D341Med (cell line): ENCODE data around the gene TNKS2.
A peak's percentile ranks its signal among the peaks of the same experiment; 100 is the strongest.
"Not testable (repeated sequence)": the region's sequence is repeated elsewhere in the genome, so short reads cannot be mapped to it uniquely, and the experiment has no call there.

ENCODE experiments used
- DNase-seq: peaks from one replicate; pipeline ENCODE4 v3.0.0; 2012; ENCODE audit warnings: low spot score

The TNKS2 gene

DNA sequence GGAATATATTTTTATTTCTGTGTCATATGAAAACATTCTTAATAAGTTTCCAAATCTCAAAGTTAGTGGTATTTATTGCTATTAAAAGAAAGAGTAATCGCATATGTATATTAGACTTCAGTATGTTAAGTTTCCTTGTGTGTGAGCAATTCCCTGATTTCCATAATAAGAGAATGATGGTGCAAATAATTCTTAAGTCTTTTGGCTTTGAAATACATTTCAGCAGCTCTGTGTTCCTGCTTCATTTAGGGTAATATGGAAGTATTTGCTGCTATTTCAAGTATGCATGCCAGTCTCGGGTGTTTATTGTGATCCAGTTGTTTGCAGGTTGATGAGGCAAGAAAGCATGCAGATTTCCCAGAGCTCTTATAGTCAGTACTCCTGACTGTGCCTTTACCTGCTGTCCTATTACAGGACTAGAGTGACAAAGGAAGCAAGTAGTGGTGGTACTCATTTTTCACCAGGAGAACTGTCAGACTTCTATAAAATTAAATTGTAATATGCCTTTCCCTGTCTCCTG is 67.4 kb downstream of the TNKS2 start:
- DNase-seq, result no peak

- no peak for DNase-seq
These were observed 76.9 kb downstream of the TNKS2 start for GRCh38 chr10:91875156-91875555.

DNA sequence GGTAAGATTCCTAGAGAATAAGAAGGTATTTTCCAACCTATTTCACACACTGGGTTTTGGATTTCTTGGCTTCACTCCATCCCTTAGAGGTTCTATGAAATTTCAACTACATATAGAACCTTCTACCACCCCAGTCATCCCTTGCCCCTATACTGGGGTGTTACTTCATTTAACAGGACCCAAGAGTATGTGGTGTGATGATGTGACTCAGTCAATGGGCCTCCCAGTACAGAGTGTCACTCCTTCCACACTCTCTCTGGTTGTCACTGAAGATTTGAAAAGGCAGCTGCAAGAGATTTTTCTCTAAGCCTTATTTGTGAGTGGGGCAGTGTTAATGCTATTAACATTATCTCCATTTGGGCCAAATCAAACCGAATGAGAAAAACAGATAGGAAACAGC is 77.6 kb downstream of the TNKS2 start:
- DNase-seq, result no peak

GRCh38 chr10:91879515-91880170 is 81.4 kb downstream of the TNKS2 start:
- DNase-seq, result peak; percentile 60

GRCh38 chr10:91880310-91880709 is 82.1 kb downstream of the TNKS2 start:
- DNase-seq, result peak; percentile 43

DNA sequence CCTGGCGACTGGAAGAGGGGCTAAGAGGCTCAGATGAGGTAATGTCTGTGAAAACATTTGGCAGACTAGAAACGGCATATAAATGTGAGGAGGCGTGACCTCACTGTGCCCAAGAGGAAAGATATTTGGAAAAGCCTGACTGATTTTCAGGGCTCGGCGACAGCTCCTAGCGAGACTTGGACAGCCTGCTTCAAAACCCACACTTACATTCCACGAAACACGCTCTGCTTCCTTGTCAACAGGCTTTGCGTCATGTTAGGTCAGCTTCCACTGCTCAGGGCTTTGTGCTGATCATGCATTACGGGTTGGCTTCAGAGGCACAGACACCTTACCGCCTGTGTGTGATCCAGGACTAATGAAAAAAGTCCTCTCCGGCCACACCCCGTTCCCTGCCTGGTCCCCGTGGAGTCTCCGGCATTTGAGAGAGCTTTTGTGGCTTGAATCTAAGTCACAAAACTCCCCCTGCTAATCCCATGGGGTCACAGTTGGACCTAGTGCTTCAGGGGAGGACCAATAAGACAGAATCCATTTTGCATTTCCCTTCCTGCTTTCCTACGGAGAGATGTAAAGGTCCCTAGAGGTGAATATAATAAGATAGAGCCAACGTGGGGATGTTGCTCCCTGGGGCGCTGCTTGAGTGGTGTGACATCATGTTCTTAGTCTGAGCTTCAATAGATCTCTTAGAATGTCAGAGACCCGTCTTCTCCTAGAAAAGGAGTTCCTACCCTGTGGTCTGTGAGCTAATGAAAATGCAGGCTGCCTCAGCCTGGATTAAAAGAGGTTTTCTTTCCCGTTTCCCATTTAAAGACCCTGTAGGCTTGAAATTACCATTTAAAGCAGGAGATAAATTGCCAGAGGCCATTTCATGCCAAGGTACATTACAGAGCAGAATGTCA is 85.6 kb downstream of the TNKS2 start:
- peak; percentile 15 for DNase-seq

- DNase-seq, result no peak
These were observed 86.3 kb downstream of the TNKS2 start for GRCh38 chr10:91884536-91884935.

DNA sequence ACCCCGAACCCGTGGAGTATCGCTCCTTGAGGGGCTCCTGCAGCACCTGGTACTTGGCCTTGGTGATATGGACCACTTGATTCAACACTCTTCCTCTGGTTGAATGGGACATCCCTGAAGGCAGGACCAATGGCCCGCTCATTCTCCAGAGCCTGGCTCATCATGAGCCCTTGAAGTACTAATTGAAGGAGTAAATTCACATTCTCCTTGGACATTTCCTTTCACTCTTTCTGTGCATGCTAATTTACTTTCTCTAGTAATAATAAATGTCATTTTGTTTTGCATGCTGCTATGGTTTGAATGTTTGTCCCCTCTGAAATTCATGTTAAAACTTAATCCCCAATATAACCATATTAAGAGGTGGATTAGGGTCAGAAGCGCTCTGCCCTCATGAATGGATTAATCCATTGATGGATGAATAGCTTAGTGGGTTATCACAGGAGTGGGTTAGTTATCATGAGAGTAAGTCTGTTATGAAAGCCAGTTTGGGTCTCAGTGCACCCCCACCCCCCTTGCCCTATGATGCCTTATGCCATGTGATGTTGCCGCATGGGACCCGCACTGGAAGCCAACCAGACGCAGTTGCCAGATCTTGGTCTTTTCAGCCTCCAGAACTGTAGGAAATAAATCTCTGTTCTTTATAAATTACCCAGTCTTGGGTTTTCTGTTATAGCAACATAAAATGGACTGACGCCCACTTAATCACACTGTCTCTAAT is 87.3 kb downstream of the TNKS2 start:
- no peak for DNase-seq

DNA sequence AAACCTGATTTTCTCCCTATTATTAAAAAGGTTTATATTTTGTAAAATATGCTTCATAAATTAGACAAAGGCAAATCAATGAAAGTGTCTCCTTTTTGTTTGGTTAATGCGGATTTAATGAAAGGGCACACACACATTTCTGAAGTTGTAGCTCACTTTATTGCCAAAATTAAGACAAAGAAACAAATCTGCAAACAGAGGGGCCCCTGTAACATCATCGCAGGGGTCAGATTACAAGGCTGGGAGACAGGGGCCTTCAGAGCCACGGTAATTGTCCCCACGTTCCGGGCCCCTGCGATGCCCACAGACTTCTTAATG is 88.7 kb downstream of the TNKS2 start:
- no peak for DNase-seq

DNA sequence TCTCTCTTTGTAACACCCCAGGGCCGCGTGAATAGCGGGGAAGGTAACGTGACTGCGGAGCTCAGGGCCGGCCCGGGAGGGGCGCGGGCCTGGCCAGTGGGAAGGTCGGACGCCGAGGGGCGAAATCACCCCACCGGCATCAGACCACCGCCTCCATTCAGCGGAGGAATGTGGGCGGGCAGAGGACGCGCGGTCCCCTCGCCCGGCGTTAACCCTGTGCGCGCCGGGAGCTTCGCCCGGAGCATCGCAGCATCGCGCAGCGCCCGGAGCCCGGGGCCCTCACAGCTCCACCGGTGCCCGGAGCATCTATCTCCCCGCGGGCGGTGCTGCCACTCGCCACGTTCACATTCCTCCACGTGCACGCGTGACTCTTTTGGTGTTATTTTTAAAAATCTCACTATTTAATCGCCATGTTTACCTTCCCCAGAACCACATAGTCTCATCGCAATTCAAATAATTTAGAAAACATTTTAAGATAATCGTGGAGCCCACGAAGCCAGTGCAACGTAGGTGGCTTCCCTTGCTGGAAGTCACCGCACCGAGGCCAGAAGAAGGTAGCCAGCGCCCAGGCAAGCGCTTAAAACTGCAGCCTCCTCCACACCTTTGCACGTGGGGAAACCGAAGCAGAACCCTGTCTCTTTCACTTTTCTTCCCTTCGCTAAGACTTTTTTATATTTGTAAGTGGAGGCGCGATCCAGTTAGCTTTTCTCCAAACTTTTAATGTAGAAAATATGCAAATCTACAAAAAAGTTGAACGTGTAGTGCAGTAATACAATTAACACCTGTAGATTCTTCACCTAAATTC is 89.2 kb downstream of the TNKS2 start:
- no peak for DNase-seq

DNA sequence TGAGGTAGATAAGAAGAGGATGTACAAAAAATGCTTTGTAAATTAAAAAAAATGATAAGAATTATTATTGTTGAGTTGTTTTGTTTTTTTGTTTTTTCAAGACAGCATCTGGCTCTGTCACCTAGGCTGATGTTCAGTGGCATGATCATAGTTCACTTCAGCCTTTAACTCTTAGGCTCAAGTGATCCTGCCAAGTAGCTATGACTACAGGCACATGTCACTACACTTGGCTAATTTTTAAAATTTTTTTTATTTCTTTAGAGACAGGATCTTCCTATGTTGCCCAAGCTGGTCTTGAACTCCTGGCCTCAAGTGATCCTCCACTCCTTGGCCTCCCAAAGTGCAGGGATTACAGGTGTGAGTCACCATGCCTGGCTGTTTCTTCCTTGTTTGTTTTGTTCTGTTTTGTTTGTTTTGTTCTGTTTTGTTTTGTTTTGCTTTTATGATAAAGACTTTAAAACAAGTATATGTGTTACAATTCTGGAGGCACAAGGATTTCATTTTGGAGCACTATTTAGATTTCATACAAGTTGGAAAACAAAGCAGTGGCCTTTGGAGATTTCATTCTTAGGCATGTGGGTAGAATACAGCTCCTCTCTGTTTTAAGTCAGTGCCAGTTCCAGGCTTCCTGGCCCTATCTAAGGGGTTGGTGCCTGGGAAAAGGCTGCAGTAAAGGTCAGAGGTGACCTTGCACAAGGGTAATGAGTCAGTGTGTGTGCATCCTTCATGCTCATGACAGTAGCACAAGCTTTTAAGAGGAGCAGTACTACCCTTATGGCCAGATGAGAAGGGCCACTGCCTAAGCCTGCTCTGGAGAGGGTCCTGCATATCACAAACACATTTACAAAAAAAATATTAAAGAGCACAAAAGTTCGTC is 93.1 kb downstream of the TNKS2 start:
- no peak for DNase-seq

DNA sequence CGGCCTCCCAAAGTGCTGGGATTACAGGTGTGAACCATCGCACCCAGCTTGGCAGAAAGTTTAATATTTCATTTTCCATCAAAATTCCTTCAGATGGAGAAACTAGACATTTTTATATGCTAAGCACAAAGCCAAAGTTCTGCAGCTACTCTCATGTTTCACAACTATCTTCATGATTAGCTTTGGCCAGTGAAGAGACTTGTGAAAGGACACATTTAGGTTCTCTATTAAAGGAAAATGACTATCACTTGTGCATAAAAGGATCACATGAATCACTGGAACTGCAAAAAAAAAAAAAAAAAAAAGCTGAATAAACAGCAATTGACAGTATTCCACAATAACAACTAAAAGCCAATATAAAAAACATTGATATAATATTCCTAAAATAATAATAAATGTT is 94.8 kb downstream of the TNKS2 start:
- no peak for DNase-seq

- not testable (repeated sequence) for DNase-seq
These were observed 96.0 kb downstream of the TNKS2 start for GRCh38 chr10:91894261-91894685.

GRCh38 chr10:91896212-91896756 is 98.1 kb downstream of the TNKS2 start:
- no peak for DNase-seq

DNA sequence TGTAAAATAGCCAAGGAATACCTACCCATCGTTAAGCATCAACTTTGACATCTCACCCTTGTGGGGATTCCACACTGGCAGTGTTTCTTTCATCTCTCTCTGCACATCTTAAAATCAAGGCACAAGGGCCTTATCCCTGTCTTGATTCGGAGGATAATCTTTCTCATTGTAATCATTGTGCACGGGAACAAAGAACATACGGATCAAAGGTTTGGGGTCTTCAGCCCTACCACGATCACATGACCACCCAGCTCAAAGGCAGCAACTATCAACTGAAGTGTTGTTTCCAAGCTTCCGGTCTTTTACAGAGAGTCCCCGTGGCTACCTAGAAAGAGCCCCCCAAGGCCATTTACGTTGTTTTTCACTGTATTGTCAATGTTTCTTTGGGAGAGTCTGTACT is 99.2 kb downstream of the TNKS2 start:
- no peak for DNase-seq

- no peak for DNase-seq
These were observed 103.8 kb downstream of the TNKS2 start for GRCh38 chr10:91901784-91902677.

GRCh38 chr10:91907033-91907594 is 108.9 kb downstream of the TNKS2 start:
- DNase-seq, result no peak

DNA sequence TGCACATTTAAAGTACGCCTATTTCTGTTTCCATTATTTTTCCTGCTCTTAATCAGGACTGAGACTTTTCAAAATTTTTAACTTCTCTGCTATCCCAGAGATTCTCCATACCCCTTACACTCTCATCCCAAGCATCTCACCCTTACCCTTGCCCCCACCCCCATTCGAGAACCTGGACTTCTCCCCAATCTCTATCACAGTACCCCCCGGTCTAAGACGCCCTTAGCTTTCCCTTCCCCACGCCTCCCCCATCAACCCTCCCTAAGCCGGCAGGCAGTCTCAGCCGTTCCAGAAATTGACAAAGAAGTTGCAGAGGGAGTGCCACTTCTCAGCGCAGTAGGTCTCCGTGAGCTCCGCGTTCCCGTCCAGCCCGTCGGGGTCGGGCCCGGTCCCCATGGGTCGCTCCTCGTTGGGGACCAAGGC is 109.7 kb downstream of the TNKS2 start:
- DNase-seq, result no peak
